H1 (cell line): Measurements from ENCODE around the gene CLN3. TPM values are rescaled to one million over a fixed set of nuclear protein-coding genes. Genes with fewer than 3 reads are reported as not detected.

Source experiments
- GABPA ChIP-seq: IDR thresholded peaks from 2 replicates; pipeline ENCODE4 v1.6.1; 2011; ENCODE audit warnings: mild to moderate bottlenecking, low read length, moderate library complexity, borderline replicate concordance; ENCODE audit not compliant: insufficient read depth
- NRF1 ChIP-seq: IDR thresholded peaks from 2 replicates; pipeline ENCODE4 v1.6.1; 2011; ENCODE audit warnings: mild to moderate bottlenecking, low read depth, low read length, improper control_type of control experiment
- POLR2AphosphoS5 ChIP-seq: IDR thresholded peaks from 2 replicates; pipeline ENCODE4 v1.6.1; 2011; ENCODE audit warnings: low read depth, low read length
- polyA plus RNA-seq, 7 experiments: library from polyadenylated mRNA; depleted of rRNA in 3 of 7; stranded (reverse) in 5 of 7; unstranded in 2 of 7; fragments of >200 nt in 5 of 7; fragments of 200-250 nt in 2 of 7; gene quantifications; 1 replicate in 5 of 7; 2 replicates in 1 of 7; 4 replicates in 1 of 7; pipeline versions ENCODE4 v1.2.1 to v1.2.3, GENCODE V29; 2011 to 2013; ENCODE audit warnings: missing spikeins in 2 of 7, mixed read lengths in 2 of 7
- total RNA-seq: library from RNA; stranded (reverse); fragmentation: NEBNext Ultra II Directional; extraction: Animal tissue kit (Norgen Biotek cat#: 25700); gene quantifications from 2 replicates; pipeline ENCODE4 v1.2.1, GENCODE V29; 2021

The CLN3 gene
- total and polyA plus RNA-seq, 2 of the 8 experiments (the other 6 are each of a cell fraction or from before 2014, with no cell fraction given), result 22.9 to 44.3 TPM

- TF ChIP-seq NRF1 (no peak), POLR2AphosphoS5 (no peak), GABPA (no peak)
Observed at GRCh38 chr16:28532940-28533647, 41.2 kb upstream of the CLN3 start (continued).
